ENCODE measurements around the gene PDXDC1. TPM values are rescaled to one million over a fixed set of nuclear protein-coding genes. Genes with fewer than 3 reads are reported as not detected.
"Not testable (repeated sequence)": the region's sequence is repeated elsewhere in the genome, so short reads cannot be mapped to it uniquely, and the experiment has no call there.

PDXDC1 gene
- total RNA-seq, 4 donors from 2014 or later = 70.0 to 92.2 (median 87.6) TPM

DNA sequence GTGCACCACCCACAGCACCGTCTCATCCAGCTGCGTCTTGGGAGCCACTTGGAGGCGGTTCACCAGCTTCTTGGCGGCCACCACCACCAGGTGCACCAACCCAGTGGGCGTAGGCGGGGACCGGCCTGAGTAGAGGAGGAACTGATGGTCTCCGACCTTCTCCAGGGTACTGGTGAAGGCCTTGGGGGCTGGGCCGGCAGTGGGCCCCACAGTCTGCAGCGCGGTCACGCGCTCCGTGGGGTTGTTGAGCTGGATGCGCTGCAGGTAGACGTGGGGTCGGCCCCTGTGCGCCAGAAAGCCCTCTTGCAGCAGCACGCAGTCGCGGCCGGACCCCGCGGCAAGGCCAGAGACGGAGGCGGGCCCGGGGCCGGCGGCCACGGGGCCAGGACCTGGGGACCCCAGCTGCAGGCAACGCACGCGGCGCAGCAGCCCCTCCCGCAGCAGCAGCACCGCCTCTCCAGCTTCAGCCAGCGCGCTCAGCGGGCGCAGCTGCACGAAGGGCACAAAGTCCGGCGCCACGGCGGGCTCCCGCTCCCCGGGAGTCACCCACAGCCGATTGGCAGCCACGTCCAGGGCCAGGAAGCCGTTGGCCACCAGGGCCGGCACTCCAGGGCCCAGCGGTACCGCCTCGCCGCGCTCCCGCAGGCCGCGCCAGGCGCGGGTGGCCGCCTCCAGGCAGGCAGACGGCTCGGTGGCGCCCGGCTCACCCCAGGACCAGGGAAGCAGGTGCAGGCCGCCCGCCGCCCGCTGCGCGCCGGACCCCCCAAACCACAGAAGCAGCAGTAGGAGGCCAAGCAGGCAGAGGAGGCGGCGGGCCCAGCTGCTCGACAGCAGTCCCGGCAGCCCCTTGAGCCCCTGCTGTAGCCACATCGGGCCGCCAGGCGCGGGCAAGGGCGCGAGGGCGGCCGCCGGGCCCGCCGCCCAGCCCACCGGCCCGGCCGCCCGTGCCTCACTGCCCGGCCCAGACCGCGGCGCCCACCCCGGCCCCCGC is 14.8 kb downstream of the PDXDC1 start:
- TF ChIP-seq, protein P1, sequence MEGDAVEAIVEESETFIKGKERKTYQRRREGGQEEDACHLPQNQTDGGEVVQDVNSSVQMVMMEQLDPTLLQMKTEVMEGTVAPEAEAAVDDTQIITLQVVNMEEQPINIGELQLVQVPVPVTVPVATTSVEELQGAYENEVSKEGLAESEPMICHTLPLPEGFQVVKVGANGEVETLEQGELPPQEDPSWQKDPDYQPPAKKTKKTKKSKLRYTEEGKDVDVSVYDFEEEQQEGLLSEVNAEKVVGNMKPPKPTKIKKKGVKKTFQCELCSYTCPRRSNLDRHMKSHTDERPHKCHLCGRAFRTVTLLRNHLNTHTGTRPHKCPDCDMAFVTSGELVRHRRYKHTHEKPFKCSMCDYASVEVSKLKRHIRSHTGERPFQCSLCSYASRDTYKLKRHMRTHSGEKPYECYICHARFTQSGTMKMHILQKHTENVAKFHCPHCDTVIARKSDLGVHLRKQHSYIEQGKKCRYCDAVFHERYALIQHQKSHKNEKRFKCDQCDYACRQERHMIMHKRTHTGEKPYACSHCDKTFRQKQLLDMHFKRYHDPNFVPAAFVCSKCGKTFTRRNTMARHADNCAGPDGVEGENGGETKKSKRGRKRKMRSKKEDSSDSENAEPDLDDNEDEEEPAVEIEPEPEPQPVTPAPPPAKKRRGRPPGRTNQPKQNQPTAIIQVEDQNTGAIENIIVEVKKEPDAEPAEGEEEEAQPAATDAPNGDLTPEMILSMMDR (IDR thresholded peaks at IDR 0.05) = peak in 1 of 4 experiments; percentile 18
- WGBS, 2 donors (ENCODE audit: low coverage in 1 of 2) = 60 to 61% methylated on average over 2 to 3 of the region's 98 CpGs
- not testable (repeated sequence) for H3K27me3 ChIP-seq, H3K4me1 ChIP-seq, H3K27ac ChIP-seq, H3K9me3 ChIP-seq
- Histone ChIP-seq H3K4me3 (peak overlapping the region; percentile 5 to 38), H3K36me3 (peaks cover 0 to 45% of the 10 kb centered on the region in 2 donors)
- ATAC-seq = peak; percentile 34

DNA sequence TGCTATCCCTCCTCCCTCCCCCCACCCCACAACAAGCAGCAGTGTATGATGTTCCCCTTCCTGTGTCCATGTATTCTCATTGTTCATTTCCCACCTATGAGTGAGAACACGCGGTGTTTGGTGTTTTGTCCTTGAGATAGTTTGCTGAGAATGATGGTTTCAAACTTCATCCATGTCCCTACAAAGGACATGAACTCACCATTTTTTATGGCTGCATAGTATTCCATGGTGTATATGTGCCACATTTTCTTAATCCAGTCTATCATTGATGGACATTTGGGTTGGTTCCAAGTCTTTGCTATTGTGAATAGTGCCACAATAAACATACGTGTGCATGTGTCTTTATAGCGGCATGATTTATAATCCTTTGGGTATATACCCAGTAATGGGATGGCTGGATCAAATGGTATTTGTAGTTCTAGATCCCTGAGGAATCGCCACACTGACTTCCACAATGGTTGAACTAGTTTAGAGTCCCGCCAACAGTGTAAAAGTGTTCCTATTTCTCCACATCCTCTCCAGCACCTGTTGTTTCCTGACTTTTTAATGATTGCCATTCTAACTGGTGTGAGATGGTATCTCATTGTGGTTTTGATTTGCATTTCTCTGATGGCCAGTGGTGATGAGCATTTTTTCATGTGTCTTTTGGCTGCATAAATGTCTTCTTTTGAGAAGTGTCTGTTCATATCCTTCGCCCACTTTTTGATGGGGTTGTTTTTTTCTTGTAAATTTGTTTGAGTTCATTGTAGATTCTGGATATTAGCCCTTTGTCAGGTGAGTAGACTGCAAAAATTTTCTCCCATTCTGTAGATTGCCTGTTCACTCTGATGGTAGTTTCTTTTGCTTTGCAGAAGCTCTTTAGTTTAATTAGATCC is 18.7 kb downstream of the PDXDC1 start:
- H3K4me3 ChIP-seq, H3K27ac ChIP-seq, H3K4me1 ChIP-seq, H3K9me3 ChIP-seq, ATAC-seq, H3K27me3 ChIP-seq: not testable (repeated sequence)
- WGBS, 2 donors (ENCODE audit: low coverage in 1 of 2) = 89 to 97% methylated on average over 3 to 6 of the region's 7 CpGs
- H3K36me3 ChIP-seq = peaks cover 0 to 19% of the 10 kb centered on the region in 2 donors

DNA sequence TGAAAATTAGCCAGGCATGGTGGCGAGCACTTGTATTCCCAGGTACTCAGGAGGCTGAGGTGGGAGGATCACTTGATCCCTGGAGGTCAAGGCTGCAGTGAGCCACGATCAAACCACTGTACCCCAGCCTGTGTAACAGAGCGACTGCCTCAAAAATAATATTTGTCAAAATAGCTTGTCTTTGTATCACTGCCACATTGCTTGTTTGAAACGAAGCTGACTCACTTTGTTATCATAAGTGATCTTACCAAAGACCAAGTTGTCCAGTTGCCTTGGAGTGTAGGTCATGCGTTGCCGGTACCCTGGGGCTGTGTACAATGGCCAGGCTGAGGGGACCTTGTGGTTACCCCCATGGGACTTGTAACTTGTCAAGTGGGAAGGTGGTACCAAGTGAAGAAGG is 21.9 kb downstream of the PDXDC1 start:
- H3K27ac ChIP-seq, H3K9me3 ChIP-seq, ATAC-seq, H3K4me1 ChIP-seq, H3K27me3 ChIP-seq, H3K4me3 ChIP-seq: not testable (repeated sequence)
- peaks cover 0 to 33% of the 10 kb centered on the region in 2 donors for H3K36me3 ChIP-seq
- WGBS, 2 donors (ENCODE audit: low coverage in 1 of 2) = 67 to 88% methylated on average over 4 of the region's 6 CpGs

DNA sequence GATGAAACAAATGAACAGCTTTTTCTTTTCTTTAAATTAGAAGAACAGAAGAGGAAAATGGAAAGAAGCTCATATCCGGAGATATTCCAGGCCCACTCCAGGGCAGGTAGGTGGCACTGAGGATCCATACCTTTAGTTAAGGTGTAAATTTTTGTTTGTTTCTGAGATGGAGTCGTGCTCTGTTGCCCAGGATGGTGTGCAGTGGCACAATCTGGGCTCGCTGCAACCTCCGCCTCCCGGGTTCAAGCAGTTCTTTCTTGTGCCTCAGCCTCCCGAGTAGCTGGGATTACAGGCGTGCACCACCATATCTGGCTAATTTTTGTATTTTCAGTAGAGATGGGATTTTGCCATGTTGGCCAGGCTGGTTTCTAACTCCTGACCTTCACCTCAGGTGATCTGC is 23.5 kb downstream of the PDXDC1 start:
- not testable (repeated sequence) for H3K4me1 ChIP-seq, H3K27me3 ChIP-seq, H3K9me3 ChIP-seq, H3K27ac ChIP-seq, ATAC-seq, H3K4me3 ChIP-seq
- H3K36me3 ChIP-seq = peaks cover 0 to 41% of the 10 kb centered on the region in 2 donors
- WGBS, 2 donors (ENCODE audit: low coverage in 1 of 2) = 97% methylated on average over 7 of the region's 7 CpGs

DNA sequence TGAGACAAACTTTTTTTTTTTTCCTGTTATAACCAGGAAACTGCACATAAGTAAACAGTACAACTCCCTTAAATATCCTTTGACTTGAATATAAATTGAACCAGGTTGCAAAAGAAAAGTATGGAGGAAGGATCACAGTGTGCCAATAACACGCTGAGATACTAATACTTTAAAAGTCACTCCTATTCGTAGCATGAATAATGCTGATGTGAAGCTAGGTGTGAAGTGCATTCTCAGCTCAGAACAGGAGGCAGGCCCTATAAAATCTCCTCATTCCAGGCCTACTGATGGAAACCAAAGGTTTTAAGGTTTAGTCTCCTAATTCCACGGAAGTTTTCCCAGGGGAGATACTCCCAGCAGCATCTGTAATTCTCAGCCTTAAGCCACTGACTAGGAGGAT is 25.0 kb downstream of the PDXDC1 start:
- Histone ChIP-seq H3K36me3 (peaks cover 0 to 54% of the 10 kb centered on the region in 2 donors), H3K27ac (peak overlapping the region in 1 of 4 donors; percentile 8)
- not testable (repeated sequence) for ATAC-seq, H3K4me1 ChIP-seq, H3K4me3 ChIP-seq, H3K9me3 ChIP-seq, H3K27me3 ChIP-seq
- WGBS, 2 donors (ENCODE audit: low coverage in 1 of 2) = 72 to 86% methylated on average over 3 of the region's 3 CpGs

DNA sequence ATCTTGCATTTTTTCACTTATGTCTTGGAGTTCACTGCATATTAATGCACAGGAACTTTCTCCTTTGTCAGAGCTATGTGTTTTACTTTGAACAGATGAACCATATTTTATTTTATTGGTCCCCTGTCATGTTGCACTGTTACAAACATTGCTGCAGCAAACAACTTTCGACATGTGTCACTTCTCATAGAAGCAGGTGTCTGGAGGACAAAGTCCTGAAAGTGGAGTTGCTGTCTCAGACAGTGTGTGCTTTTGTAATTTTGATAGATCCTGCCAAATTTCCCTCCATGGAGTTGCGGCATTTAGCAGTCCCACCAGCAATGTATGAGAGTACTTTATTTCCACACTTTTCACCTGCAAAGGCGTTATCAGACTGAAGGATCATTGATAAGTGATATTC is 27.6 kb downstream of the PDXDC1 start:
- H3K36me3 ChIP-seq = peaks cover 0 to 78% of the 10 kb centered on the region in 2 donors
- not testable (repeated sequence) for ATAC-seq, H3K9me3 ChIP-seq

DNA sequence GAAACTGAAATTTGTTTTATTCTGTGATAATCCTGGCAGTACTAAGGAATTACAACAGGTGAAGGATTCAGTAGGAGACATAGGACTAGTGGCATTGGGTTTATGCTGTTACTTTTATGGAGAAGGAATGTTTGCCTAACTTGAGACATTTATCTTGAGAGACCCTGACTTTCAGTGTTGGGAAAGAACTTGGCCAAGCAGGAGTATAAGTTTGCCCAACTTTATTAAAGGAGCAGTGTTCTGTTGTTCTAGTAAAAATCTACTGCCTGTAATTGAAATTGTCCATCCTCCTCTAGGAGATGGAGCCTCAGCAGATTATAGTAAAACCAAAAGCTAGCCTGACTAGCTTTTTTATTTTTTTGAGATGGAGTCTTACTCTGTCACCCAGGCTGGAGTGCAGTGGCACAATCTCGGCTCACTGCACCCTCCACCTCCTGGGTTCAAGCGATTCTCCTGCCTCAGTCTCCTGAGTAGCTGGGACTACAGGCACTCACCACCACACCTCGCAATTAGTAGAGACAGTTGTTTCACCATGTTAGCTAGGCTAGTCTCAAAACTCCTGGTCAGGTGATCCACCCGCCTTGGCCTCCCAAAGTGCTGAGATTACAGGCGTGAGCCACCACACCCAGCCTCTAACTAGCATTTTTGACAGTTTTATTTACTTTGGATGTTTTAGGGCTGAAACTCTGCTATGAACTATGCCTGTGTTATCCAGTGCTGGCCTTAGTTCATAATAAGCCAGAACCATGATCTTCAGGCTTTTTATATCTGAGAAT is 30.7 kb downstream of the PDXDC1 start:
- Histone ChIP-seq H3K27ac (peak overlapping the region in 1 of 4 donors; percentile 8), H3K4me1 (peaks cover 0 to 11% (median 0%) of the 10 kb centered on the region in 3 donors)
- ATAC-seq = peak; percentile 65

More for the DNA sequence above, 27.6 kb downstream of the PDXDC1 start:
- not testable (repeated sequence) for H3K4me3 ChIP-seq, H3K27ac ChIP-seq, H3K27me3 ChIP-seq
- H3K4me1 ChIP-seq = peaks cover 0 to 17% (median 0%) of the 10 kb centered on the region in 3 donors
- WGBS, 2 donors (ENCODE audit: low coverage in 1 of 2) = 88 to 100% methylated on average over 1 of the region's 3 CpGs

DNA sequence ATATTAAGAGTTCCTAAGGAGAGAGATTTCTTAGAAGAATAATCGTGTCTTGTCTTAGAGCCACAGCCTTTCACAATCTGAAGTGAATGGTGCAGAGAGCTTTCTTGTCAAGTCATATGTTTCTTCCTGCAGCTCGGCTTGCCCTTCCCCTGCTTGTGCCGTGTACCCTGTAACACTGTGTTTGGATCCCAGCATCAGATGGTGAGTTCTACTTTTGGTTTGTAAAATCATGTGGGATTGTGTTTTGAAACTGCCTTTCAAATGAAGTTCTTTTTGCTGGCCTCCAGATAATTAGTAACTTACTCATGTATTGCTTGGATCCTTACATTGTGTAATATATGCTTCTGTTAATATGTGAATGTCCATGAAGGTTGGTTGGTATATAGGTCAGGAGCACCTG is 33.8 kb downstream of the PDXDC1 start:
- WGBS, 2 donors (ENCODE audit: low coverage in 1 of 2) = 69 to 88% methylated on average over 3 of the region's 3 CpGs
- not testable (repeated sequence) for H3K27me3 ChIP-seq, H3K4me3 ChIP-seq, H3K27ac ChIP-seq, ATAC-seq, H3K9me3 ChIP-seq
- H3K4me1 ChIP-seq = peaks cover 0 to 14% (median 0%) of the 10 kb centered on the region in 3 donors
- H3K36me3 ChIP-seq = peaks cover 0 to 76% of the 10 kb centered on the region in 2 donors

More for the DNA sequence above, 30.7 kb downstream of the PDXDC1 start:
- WGBS, 2 donors (ENCODE audit: low coverage in 1 of 2) = 79 to 100% methylated on average over 5 of the region's 5 CpGs
- not testable (repeated sequence) for H3K27me3 ChIP-seq, H3K4me3 ChIP-seq, H3K9me3 ChIP-seq
- H3K36me3 ChIP-seq = peaks cover 0 to 74% of the 10 kb centered on the region in 2 donors

DNA sequence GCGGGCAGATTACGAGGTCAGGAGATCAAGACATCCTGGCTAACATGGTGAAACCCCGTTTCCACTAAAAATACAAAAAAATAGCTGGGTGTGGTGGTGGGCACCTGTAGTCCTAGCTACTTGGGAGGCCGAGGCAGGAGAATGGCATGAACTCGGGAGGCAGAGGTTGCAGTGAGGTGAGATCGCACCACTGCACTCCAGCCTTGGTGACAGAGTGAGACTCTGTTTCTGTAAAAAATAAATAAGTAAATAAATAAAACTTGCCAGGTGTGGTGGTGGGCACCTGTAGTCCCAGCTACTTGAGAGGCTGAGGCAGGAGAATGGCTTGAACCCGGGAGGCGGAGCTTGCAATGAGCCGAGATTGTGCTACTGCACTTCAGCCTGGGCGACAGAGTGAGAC is 38.1 kb downstream of the PDXDC1 start:
- H3K36me3 ChIP-seq = peaks cover 0 to 64% of the 10 kb centered on the region in 2 donors
- ATAC-seq, H3K4me3 ChIP-seq, H3K27me3 ChIP-seq, H3K27ac ChIP-seq, H3K9me3 ChIP-seq: not testable (repeated sequence)
- peaks cover 4 to 42% (median 7%) of the 10 kb centered on the region in 3 donors for H3K4me1 ChIP-seq
- 96% methylated on average over 7 to 10 of the region's 10 CpGs for WGBS, 2 donors (ENCODE audit: low coverage in 1 of 2)

DNA sequence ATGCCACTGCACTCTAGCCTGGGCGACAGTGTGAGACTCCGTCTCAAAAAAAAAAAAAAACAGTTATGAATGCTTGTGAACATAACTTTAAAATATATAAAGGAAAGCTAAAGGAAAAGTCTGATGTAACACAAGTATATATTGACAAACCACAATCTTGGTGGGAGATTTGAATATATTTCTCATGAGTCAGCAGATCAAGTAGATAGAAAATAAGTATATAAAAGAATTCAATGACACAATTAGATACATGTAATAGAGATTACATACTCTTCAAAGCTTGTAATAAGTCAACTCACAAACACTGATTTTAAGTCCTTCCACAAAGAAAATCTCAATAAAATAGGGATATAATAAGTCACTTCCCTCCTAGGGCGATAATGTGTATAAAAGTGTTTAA is 40.8 kb downstream of the PDXDC1 start:
- H3K27ac ChIP-seq, H3K9me3 ChIP-seq, ATAC-seq, H3K4me3 ChIP-seq, H3K27me3 ChIP-seq: not testable (repeated sequence)
- WGBS, 2 donors (ENCODE audit: low coverage in 1 of 2) = 97% methylated on average over 3 of the region's 3 CpGs; no CpG with 5 or more reads in 1 of the 2 donors
- peaks cover 0 to 72% of the 10 kb centered on the region in 2 donors for H3K36me3 ChIP-seq
- peaks cover 4 to 46% (median 7%) of the 10 kb centered on the region in 3 donors for H3K4me1 ChIP-seq

DNA sequence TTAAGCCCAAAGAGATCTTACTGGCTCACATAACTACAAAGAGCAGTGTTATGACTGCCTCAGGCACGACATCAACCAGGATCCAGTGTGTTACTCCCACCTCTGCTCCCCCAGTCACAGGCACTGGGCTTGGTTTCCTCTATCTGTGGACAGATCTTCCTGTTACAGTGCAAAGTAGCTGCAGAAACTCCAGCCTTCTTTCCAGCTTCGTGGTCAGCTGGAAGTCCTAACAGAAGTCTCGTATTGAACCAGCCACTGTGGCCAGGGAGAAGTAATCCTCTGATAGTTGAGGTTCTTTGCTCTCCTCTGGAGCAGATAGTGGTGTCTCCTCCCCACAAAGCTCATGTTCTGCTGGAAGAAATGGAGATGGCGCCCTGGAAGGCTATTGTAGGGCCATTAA is 41.5 kb downstream of the PDXDC1 start:
- H3K27me3 ChIP-seq, H3K9me3 ChIP-seq, H3K4me3 ChIP-seq, ATAC-seq: not testable (repeated sequence)
- whole genome bisulfite sequencing, 2 donors (ENCODE audit: low coverage in 1 of 2) = 64 to 100% methylated on average over 1 to 4 of the region's 4 CpGs
- Histone ChIP-seq H3K36me3 (peaks cover 0 to 72% of the 10 kb centered on the region in 2 donors), H3K4me1 (peaks cover 4 to 51% (median 7%) of the 10 kb centered on the region in 3 donors), H3K27ac (peak overlapping the region in 3 of 4 donors; percentile 42 to 51 (median 45))

All from gastroesophageal sphincter (tissue), 4 donors.